Measurements from ENCODE around the gene HOMEZ.
"Not testable (repeated sequence)": the region's sequence is repeated elsewhere in the genome, so short reads cannot be mapped to it uniquely, and the experiment has no call there.

HOMEZ gene

DNA sequence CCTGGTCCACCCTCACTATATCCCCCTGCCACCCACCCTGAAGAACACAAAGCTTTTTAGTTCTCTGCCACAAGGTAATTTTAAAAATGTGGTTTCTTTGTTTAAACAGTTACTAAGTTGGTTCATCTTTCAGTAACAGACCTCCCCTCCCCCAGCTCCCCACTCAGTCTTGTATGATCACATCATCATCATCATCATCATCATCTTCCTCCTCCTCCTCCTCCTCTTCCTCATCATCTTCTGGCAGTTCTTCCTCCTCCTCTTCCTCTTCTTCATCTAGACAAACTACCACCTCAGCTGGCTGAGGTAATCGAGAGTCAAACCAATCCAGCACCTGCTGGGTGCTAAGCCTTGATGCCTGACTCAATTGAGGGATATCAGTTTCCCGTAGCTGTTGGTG is 10.5 kb downstream of the HOMEZ start:
- no peak for DNase-seq

DNA sequence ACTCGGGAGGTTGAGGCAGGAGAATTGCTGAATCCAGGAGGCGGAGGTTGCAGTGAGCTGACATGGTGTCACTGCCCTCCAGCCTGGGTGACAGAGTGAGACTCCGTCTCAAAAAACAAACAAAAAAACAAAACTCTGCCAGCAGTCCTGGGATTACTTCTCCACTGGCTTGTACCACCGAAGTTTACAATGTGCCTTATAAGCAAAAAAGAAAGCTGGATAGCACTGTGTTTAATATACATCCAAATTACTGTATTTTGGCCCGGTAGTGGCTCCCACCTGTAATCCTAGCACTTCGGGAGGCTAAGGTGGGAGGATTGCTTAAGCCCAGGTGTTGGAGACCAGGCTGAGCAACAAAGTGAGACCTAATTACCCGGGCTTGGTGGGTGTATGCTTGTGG is 16.7 kb downstream of the HOMEZ start:
- no peak for DNase-seq

DNA sequence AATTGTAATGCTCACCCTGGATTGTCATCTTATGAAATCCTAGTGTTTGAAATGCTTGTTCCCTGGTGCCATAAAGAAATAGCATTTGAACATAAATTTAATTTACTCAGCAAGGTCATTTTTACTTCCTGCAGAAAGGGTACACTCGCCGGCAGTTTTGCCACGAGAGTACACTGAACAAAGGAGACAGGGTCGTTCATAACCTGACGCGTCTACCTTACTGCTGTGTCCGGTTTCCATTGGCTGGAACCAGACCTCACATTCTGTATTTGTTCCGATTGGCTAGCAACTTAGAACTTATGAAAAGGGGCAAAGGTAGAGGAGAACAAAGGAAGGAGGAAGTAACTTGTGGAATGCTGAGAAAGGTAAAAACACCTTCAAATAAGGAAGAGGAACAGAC is 25.1 kb downstream of the HOMEZ start:
- not testable (repeated sequence) for DNase-seq

DNA sequence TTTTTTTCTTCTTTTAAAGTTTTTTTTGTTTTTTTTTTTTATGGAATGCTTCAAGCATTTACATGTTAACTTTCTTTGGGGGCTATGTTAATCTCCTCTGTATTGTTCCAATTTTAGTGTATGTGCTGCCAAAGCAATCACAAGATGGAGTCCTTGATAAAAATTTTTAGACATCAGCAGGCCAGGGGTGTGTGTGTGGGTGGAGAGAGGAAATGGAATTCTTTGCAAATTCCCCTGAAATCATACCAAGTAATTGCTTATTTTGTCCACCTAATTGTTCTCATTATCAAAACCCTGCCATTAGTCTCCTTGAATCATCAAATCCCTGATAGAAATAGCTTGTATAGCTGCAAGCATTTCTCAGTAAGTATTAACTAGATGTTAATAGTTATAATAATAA is 26.5 kb downstream of the HOMEZ start:
- DNase-seq = no peak

DNA sequence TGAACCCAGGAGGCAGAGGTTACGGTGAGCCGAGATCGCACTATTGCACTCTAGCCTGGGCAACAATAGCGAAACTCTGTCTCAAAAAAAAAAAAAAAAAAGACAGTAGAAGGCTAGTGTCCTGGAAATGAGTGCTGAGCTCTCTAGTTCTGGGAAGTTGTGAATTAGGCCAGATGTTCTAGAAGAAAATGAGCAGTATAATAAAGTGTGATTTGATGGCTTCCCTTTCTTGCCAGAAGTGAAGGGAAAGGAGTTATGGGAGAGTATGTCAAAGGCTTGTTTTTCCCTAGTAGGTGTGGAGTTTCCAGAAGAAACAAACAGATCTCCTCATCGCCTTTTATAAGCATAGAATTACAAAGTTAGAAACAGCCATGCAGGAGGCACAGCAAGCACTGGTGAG is 27.7 kb downstream of the HOMEZ start:
- no peak for DNase-seq

DNA sequence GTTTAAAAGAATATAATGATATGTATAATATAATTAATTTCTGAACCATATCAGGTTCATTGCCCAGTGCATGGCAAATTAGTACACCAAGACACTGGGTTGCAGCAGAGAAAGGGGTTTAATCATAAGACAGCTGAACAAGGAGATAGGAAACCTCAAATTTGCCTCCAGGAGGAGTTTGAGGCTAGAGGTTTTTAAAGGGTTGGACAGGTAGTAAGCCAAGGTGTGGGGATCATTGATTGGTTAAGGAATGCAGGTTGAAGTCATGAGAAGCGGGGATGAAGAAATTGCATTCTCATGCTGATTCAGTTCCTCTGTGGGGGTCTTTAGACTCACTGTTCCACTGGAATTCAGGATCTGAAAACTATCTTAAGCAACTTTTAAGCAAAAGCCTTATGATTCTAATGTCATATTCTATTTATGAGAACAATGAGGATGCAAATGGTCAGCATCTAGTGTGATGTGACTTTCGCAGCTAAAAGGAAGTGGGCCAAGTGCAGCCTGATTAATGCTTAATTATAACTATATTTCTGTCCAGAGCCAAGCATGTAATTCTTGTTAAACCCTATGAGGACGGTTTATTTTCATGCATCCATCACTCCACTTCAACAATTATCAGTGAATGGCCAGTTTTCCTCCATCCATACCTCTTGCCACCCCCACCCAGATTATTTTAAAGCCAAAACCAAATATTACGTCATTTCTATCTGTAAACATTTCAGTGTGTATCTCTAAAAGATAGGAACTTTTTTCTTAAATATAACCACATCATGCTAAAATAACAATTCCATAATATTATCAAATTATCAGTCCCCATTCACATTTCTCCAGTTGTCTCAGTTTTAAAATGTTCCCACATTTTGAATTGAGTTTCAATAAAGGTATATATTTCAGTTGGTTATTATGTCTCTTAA is 33.3 kb downstream of the HOMEZ start:
- no peak for DNase-seq

DNA sequence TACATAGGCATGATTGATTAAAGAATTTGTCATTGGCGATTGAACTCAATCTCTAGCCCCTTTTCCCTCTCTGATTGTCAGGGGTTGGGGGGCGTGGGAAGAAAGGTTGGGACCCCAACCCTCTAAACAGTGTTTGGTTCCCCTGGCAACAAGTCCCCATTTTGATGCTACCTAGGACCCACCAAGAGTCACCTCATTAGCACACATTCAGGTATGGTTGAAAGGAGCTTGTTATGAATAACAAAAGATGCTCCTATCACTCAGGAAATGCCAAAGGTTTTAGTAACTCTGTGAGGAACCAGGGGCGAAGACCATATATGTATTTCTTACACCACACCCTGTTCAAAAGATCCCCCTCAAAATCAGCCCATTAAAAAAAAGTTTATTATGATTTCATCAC is 33.9 kb downstream of the HOMEZ start:
- no peak for DNase-seq

DNA sequence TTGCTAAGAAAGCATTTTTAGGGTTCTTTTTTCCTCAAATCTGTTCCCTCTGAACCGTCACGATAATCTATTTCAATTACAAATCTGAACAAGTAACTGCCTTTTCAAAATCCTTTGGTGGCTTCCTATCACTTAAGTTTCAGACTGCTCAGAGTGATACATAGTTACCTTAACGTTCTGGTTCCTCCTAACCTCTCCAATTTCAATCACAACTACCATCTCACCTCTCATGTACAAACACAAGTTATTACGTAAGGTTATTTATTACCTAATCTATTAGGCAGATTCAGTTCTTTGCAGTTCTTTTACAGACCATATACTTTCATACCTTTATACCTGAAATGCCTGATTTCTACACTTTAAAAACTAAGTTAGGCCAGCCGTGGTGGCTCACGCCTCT is 36.1 kb downstream of the HOMEZ start:
- no peak for DNase-seq

DNA sequence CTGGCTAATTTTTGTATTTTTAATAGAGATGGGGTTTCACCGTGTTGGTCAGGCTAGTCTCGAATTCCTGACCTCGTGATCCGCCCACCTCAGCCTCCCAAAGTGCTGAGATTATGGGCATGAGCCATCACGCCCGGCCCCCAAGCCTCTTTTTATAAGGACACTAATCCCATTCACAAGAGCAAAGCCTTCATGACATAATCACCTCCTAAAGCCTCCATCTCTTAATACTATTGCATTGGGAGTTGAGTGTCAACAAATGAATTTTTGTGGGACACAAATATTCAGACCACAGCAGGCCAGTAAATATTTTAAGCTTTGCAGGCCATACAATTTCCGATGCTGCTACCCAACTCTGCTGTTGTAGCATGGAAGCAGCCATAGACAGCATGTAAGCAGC is 37.3 kb downstream of the HOMEZ start:
- no peak for DNase-seq

DNA sequence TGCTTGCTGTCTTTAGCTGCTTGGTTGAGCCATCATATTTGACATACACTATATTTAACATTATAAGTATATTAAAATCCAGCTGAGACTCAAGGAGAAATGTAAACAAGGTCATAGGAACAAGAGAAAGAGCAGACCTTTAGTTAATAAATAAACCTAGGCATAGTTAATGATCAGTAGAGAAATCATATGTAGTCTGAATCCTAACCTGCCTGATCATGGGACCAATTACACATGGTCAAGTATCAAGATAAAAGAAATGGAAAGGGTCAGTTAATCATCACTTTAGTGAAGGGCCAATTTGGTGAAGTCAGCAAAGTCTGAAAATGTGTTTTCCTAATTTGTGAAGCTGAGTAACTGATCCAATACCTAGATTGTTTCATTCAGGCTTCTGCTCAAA is 40.6 kb downstream of the HOMEZ start:
- DNase-seq = no peak

DNA sequence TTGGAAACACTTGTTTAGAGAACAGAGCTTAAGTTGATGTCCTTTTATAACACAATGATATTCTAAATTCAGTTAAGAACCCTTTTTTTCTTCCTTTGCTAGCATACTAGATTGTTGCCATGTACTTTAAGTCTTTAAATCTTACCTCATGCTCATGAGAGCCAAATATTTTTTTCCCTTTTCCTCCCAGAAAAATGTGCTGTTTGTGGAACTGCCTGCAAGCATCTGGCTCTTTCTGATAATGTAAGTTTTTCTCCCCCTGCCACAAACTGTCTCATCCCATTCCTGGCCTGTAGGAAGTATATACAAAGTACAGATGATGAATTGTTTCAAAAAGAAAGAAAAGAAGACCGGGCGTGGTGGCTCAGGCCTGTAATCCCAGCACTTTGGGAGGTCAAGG is 42.9 kb downstream of the HOMEZ start:
- no peak for DNase-seq

DNA sequence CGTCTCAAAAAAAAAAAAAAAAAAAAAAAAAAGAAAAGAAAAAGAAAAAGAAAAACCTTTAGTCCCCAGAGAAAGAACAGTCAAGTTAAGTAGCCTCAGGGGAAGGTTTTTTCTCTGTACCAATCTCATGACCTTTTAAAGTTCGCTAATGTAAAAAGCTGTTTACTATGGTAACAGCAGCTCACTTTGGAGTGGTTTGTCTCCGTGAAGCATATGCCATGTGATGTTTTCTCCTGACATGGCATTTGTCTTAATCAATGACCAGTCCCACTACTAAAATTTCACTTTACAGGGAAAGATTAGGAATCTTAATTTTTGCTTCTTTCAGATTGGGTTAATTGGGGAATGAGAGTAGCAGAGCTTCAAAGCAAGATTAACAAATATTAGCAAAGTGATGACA is 43.9 kb downstream of the HOMEZ start:
- no peak for DNase-seq

DNA sequence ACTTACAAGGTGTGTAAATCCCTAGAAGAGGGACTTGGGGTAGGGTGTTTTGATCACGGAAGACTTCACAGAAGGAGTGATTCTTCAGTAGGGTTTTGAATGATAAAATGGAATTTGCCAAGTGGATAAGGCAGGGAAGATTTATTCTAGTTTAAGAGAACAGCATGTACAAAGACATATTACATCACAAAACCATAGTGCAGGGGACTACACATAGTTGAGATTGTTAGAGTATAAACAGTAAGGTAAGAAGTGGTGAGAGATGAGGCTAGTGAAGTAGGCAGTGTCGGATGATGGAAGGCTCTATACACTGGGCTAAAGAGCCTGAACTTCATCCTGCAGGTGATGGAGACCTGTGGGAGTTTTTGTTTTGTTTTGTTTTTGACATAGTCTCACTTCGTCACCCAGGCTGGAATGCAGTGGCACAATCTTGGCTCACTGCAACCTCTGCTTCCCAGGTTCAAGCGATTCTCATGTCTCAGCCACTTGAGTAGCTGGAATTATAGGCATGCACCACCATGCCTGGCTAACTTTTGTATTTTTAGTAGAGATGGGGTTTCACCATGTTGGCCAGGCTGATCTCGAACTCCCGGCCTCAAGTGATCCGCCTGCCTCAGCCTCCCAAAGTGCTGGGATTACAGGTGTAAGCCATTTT is 44.7 kb downstream of the HOMEZ start:
- DNase-seq = not testable (repeated sequence)

DNA sequence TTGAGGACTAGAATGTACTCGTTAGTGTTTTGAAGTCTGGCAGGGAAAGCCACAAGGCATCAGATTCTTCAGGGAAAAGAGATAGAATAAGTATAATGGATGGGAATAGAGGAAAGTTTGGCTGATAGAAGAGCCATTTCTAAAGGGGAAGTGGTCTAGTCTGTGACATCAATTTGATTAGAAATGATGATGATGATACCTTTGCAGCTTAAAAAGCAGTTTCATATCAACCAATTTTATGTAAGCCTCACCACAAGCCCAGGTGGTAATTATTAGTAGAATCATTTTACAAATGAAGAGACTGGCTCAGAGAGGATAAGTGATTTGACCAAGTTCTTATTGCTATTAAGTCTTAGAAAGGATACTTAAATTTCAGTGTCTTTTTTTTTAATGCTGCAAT is 45.3 kb downstream of the HOMEZ start:
- no peak for DNase-seq

DNA sequence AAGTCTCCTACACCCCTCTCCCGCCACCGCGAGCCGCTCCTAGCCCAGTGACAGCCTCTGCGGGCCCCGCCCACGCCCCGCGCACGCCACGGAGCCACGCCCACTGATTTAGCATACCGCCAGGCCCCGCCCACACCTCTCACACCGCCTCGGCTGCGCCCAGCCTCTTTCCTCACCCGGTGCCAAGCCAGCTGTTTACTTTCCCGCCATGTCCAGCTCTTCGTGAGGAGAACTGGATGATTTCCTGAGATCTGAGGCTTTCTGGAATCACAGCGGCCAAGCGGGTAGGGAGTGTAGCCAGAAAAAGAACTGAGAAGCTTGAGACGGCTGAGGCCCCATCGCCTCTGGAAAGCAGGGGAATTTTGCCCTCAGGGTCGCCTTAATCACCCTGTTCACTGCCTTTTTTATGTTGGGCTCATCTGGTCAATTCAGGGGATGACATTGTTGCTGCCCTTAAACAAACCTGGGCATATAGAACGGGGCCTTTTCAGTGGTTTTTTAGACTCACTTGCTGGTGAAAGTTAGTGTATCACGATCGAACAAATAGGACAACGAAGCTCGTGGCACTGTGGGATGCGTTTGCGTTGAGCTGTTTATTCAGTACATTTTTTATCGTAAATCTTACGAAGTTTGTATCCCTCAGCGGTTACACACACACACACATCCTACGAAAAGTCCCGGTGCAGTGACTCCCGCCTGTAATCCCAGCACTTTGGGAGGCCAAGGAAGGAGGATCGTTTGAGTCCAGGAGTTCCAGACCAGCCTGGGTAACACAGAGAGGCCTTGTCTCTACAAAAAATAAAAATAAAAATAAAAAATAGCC is 47.9 kb downstream of the HOMEZ start, which contains the start of gene RNF212B:
TSS of gene RNF212B (plus strand) at position 165 of the 823 bp plus-strand sequence. CDS start 2,410 bp downstream, outside the sequence.
- DNase-seq = peak; percentile 95

DNA sequence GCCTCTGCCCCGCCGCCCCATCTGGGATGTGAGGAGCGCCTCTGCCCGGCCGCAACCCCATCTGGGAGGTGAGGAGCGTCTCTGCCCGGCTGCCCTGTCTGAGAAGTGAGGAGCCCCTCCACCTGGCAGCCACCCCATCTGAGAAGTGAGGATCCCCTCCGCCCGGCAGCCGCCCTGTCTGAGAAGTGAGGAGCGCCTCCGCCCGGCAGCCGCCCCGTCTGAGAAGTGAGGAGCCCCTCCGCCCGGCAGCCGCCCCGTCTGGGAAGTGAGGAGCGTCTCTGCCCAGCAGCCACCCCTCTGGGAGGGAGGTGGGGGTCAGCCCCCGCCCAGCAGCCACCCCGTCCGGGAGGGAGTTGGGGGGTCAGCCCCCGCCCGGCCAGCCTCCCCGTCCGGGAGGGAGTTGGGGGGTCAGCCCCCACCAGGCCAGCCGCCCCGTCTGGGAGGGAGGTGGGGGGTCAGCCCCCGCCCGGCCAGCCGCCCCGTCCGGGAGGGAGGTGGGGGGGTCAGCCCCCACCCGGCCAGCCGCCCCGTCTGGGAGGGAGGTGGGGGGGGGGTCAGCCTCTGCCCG is 53.6 kb downstream of the HOMEZ start:
- DNase-seq = not testable (repeated sequence)

DNA sequence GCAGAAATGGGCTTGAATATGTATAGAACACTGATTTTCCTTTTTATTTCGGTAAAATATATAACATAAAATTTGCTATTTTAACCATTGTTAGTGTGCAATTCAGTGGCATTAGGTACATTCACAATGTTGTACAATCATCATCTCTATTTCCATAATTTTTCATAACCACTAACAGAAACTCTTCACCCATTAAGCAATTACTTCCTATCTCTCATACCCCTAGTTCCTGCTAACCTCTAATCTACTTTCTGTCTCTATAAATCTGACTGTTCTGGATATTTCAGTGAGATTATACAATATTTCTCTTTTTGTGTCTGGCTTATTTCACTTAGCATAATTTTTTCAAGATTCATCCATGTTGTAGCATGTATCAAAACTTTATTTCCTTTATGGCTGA is 57.1 kb downstream of the HOMEZ start:
- no peak for DNase-seq

DNA sequence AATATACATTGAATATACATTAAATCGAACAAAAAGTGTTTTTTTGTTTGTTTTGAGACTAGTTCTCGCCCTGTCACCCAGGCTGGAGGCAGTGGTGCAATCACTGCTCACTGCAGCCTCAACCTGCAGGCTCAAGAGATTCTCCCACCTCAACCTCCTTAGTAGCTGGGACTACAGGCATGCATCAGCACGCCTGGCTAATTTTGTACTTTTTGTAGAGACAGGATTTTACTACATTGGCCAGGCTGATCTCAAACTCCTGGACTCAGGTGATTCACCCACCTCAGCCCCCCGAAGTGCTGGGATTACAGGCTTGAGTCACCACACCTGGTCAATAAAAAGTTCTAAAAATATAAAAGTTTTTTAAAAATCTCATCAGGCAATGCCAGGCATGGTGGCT is 58.4 kb downstream of the HOMEZ start:
- no peak for DNase-seq

DNA sequence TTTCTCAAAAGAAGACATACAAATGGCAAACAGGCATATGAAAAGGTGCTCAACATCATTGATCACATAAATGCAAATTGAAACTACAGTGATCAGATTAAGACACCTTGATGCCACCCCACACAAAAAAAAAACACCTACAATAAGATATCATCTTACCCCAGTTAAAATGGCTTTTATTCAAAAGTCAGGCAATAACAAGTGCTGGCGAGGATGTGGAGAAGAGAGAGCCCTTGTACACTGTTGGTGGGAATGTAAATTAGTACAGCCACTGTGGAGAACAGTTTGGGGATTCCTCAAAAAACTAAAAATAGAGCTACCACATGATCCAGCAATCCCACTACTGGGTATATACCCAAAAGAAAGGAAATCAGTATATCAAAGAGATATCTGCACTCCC is 61.0 kb downstream of the HOMEZ start:
- DNase-seq = not testable (repeated sequence)

Data from stimulated activated CD8-positive, alpha-beta memory T cell treated with anti-CD3 and anti-CD28 coated beads, Interleukin-4, amount 100 ng/mL, for 48 hours (primary cell).